Ureter (tissue), 1 donor: ENCODE measurements around the gene SNF8. TPM values are rescaled to one million over a fixed set of nuclear protein-coding genes. Genes with fewer than 3 reads are reported as not detected.
A peak's percentile ranks its signal among the peaks of the same experiment; 100 is the strongest.
"Not testable (repeated sequence)": the region's sequence is repeated elsewhere in the genome, so short reads cannot be mapped to it uniquely, and the experiment has no call there.

ENCODE experiments used
- DNase-seq: peaks from one replicate; pipeline ENCODE4 v3.0.0-alpha.2; 2020; ENCODE audit warnings: low spot score
- total RNA-seq: library from RNA; stranded (reverse); gene quantifications from one replicate; pipeline ENCODE4 v1.2.4, GENCODE V29; 2023
- donor health status: DM: yes; HTN: yes; CAD: no.

SNF8 gene
- total RNA-seq: 76.0 TPM

- peak; percentile 93 for DNase-seq
Observed at GRCh38 chr17:48944515-48945260, at the start of gene SNF8. Gene SNF8, minus strand, starts transcription at chr17:48944842. Its CDS starts 108 bp downstream, at chr17:48944734.

- no peak for DNase-seq
Observed at GRCh38 chr17:48993951-48994350, 49.3 kb upstream of the SNF8 start.

GRCh38 chr17:48993305-48993704, 48.7 kb upstream of the SNF8 start:
- DNase-seq: no peak

GRCh38 chr17:48992444-48992843, 47.8 kb upstream of the SNF8 start:
- no peak for DNase-seq

- DNase-seq: no peak
Observed at GRCh38 chr17:48990882-48991357, 46.3 kb upstream of the SNF8 start.

GRCh38 chr17:48989100-48989499, 44.5 kb upstream of the SNF8 start:
- DNase-seq: no peak

GRCh38 chr17:48985436-48986245, 41.0 kb upstream of the SNF8 start:
- DNase-seq: no peak

- no peak for DNase-seq
Observed at GRCh38 chr17:48981927-48982539, 37.4 kb upstream of the SNF8 start.

- DNase-seq: no peak
Observed at GRCh38 chr17:48973806-48974205, 29.2 kb upstream of the SNF8 start.

- DNase-seq: no peak
Observed at GRCh38 chr17:48972749-48973097, 28.1 kb upstream of the SNF8 start.

- DNase-seq: no peak
Observed at GRCh38 chr17:48970865-48971687, 26.4 kb upstream of the SNF8 start.

- DNase-seq: no peak
Observed at GRCh38 chr17:48970224-48970623, 25.6 kb upstream of the SNF8 start.

- no peak for DNase-seq
Observed at GRCh38 chr17:48961516-48962233, 17.0 kb upstream of the SNF8 start.

GRCh38 chr17:48960834-48961515, 16.3 kb upstream of the SNF8 start:
- DNase-seq: no peak

GRCh38 chr17:48954300-48954755, 9.7 kb upstream of the SNF8 start:
- DNase-seq: no peak

GRCh38 chr17:48952904-48953303, 8.3 kb upstream of the SNF8 start:
- DNase-seq: no peak

- no peak for DNase-seq
Observed at GRCh38 chr17:48951572-48951971, 6.9 kb upstream of the SNF8 start.

- not testable (repeated sequence) for DNase-seq
Observed at GRCh38 chr17:48945261-48945651, 614 bp upstream of the SNF8 start.

GRCh38 chr17:48933035-48933434, 11.6 kb downstream of the SNF8 start:
- DNase-seq: no peak

GRCh38 chr17:48930435-48930873, 14.2 kb downstream of the SNF8 start:
- no peak for DNase-seq
